Loucy (cell line): ENCODE measurements around the gene NTN5.
"Not testable (repeated sequence)": the region's sequence is repeated elsewhere in the genome, so short reads cannot be mapped to it uniquely, and the experiment has no call there.

Experiments
- H2AFZ ChIP-seq: fragments of 200-600 bp; sonication (generic); 2 replicates; pipeline ENCODE4 v1.6.0; 2016; ENCODE audit warnings: antibody characterized with exemption, mild to moderate bottlenecking, low read length, moderate library complexity
- H3F3A ChIP-seq: fragments of 200-600 bp; 2 replicates; pipeline ENCODE4 v1.6.0; 2016; ENCODE audit warnings: antibody characterized with exemption, low read depth, mild to moderate bottlenecking
- H3K27me3 ChIP-seq: fragments of 200-600 bp; sonication (generic); 2 replicates; pipeline ENCODE4 v1.6.1; 2014; ENCODE audit warnings: low read length, mild to moderate bottlenecking; ENCODE audit not compliant: insufficient read depth, poor library complexity, severe bottlenecking
- H3K36me3 ChIP-seq: fragments of 200-600 bp; sonication (generic); 2 replicates; pipeline ENCODE4 v1.6.1; 2016; ENCODE audit warnings: low read length; ENCODE audit not compliant: insufficient read depth
- H3K4me1 ChIP-seq: fragments of 200-600 bp; sonication (generic); 2 replicates; pipeline ENCODE4 v1.5.1; 2014; ENCODE audit warnings: low read length, mild to moderate bottlenecking; ENCODE audit not compliant: insufficient read depth, poor library complexity, severe bottlenecking
- H3K4me2 ChIP-seq: fragments of 200-600 bp; sonication (generic); 2 replicates; pipeline ENCODE4 v1.6.0; 2014; ENCODE audit warnings: antibody characterized with exemption, low read length, low read depth, mild to moderate bottlenecking; ENCODE audit not compliant: poor library complexity, severe bottlenecking
- H3K4me3 ChIP-seq: fragments of 200-600 bp; sonication (generic); 2 replicates; pipeline ENCODE4 v1.5.1; 2014; ENCODE audit warnings: low read length, mild to moderate bottlenecking, mixed read lengths; ENCODE audit not compliant: poor library complexity, severe bottlenecking
- H3K79me2 ChIP-seq: fragments of 200-600 bp; sonication (generic); 2 replicates; pipeline ENCODE4 v1.6.1; 2014; ENCODE audit warnings: low read length; ENCODE audit not compliant: insufficient read depth
- H3K9ac ChIP-seq: fragments of 200-600 bp; sonication (generic); 2 replicates; pipeline ENCODE4 v1.6.0; 2014; ENCODE audit warnings: mild to moderate bottlenecking, low read depth, low read length, moderate library complexity; ENCODE audit not compliant: poor library complexity, severe bottlenecking
- H3K9me2 ChIP-seq: fragments of 200-600 bp; sonication (generic); replicated peaks from 2 replicates; pipeline ENCODE4 v1.6.1; 2016; ENCODE audit warnings: low read depth, low read length, mixed read lengths
- H3K9me3 ChIP-seq: fragments of 200-600 bp; sonication (generic); 2 replicates; pipeline ENCODE4 v1.6.1; 2014; ENCODE audit warnings: mild to moderate bottlenecking, antibody characterized with exemption, low read length, low read depth; ENCODE audit not compliant: insufficient read depth
- H4K20me1 ChIP-seq: fragments of 200-600 bp; sonication (generic); 2 replicates; pipeline ENCODE4 v1.6.0; 2014; ENCODE audit warnings: antibody characterized with exemption, low read length, mild to moderate bottlenecking; ENCODE audit not compliant: insufficient read depth, poor library complexity, severe bottlenecking
- CTCF ChIP-seq: fragments of 200-600 bp; sonication (generic); conservative IDR thresholded peaks from 2 replicates; pipeline ENCODE4 v1.5.1; 2014; ENCODE audit warnings: mild to moderate bottlenecking, antibody characterized with exemption, low read length
- EZH2phosphoT487 ChIP-seq: fragments of 200-600 bp; IDR thresholded peaks from 2 replicates; pipeline ENCODE4 v1.6.1; 2018; ENCODE audit warnings: antibody characterized with exemption, mild to moderate bottlenecking, moderate library complexity, borderline replicate concordance

Gene NTN5

GRCh38 chr19:48659768-48660167 is 13.0 kb downstream of the NTN5 start:
- no peak overlapping the region for H3K9ac ChIP-seq
- H3K4me1 ChIP-seq: peaks cover 8% of the 10 kb centered on the region
- H3K36me3 ChIP-seq: no peaks in the 10 kb centered on the region
- no peaks in the 10 kb centered on the region for H3K9me2 ChIP-seq
- H4K20me1 ChIP-seq: no peaks in the 10 kb centered on the region
- H3K79me2 ChIP-seq: no peaks in the 10 kb centered on the region
- H3K27me3 ChIP-seq: no peaks in the 10 kb centered on the region
- H3K9me3 ChIP-seq: no peaks in the 10 kb centered on the region
- H3F3A ChIP-seq: no peaks in the 10 kb centered on the region
- H3K4me3 ChIP-seq: no peak overlapping the region
- TF ChIP-seq CTCF: no peak
- TF ChIP-seq EZH2phosphoT487: no peak
- no peak overlapping the region for H2AFZ ChIP-seq
- H3K4me2 ChIP-seq: no peak overlapping the region

DNA sequence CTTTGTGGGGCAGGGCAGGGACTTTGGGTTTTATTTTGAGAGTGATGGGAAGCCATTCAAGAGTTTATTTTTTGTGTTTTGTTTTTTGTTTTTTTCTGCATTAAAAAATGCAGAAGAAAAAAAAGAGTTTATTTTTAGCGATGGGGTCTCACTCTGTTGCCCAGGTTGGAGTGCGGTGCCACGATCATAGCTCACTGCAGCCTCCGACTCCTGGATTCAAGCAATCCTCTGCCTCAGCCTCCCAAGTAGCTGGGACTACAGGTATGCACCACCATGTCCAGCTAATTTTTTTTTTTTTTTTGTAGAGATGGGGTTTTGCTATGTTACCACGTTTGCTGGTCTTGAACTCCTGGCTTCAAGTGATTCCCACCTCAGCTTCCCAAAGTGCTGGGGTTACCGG is 14.3 kb downstream of the NTN5 start:
- Histone ChIP-seq H3K9ac (no peak overlapping the region), H4K20me1 (no peaks in the 10 kb centered on the region), H3K79me2 (no peaks in the 10 kb centered on the region), H3F3A (no peaks in the 10 kb centered on the region), H3K27me3 (no peaks in the 10 kb centered on the region), H3K36me3 (no peaks in the 10 kb centered on the region), H2AFZ (no peak overlapping the region), H3K9me3 (no peaks in the 10 kb centered on the region), H3K9me2 (no peaks in the 10 kb centered on the region), H3K4me3 (no peak overlapping the region), H3K4me2 (no peak overlapping the region), H3K4me1 (peaks cover 8% of the 10 kb centered on the region)
- no peak for TF ChIP-seq CTCF
- no peak for TF ChIP-seq EZH2phosphoT487

DNA sequence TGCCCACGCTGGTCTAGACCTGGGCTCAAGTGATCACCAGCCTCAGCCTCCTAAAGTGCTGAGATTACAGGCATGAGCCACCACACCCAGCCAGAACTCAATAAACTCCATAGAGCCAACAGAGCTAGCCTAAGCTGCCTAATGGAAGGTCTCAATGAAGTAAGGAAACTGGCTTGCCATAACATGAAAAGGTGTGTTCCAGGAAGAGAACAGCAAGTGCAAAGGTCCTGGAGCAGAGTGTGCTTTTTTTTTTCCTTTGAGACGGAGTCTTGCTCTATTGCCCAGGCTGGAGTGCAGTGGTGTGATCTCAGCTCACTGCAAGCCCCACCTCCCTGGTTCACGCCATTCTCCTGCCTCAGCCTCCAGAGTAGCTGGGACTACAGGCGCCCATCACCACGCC is 15.0 kb downstream of the NTN5 start:
- H3K27me3 ChIP-seq, H3K9me3 ChIP-seq, H3K4me2 ChIP-seq, H3K79me2 ChIP-seq, H3K36me3 ChIP-seq, H3K4me1 ChIP-seq, H3K9ac ChIP-seq, H3F3A ChIP-seq, H3K4me3 ChIP-seq, H2AFZ ChIP-seq, H3K9me2 ChIP-seq, H4K20me1 ChIP-seq: not testable (repeated sequence)

DNA sequence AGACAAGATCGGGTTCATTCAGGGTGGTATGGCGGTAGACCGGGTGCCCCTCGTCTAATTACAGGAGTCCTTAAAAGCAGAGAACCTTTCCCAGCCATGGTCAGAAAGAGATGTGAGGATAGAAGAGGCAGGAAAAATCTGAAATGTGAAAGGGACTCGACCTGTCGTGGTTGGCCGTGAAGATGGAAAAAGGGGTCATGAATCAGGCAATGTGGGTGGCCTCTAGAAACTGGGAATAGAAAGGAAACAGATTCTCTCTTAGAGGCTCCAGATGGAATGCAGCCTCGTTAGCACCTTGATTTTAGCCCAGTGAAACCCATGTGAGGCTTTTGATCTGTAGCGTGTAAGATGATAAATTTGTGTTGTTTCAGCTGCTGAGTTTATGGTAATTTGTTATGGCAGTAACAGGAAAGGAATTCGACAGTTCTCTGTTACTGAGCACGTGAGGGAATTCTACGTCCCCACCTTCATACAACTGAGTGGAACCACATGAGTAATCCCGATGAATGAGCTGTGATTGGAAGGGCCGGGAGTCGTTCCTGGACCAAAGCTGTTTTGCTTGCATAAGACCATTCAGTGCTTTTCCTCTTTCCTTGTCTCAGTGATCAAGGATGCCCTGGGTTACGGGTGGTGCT is 15.9 kb downstream of the NTN5 start:
- H3K27me3 ChIP-seq: no peaks in the 10 kb centered on the region
- peaks cover 8% of the 10 kb centered on the region for H3K4me1 ChIP-seq
- H4K20me1 ChIP-seq: no peaks in the 10 kb centered on the region
- H3K4me3 ChIP-seq: no peak overlapping the region
- TF ChIP-seq EZH2phosphoT487 (no peak), CTCF (no peak)
- no peak overlapping the region for H2AFZ ChIP-seq
- no peaks in the 10 kb centered on the region for H3K9me3 ChIP-seq
- no peaks in the 10 kb centered on the region for H3K79me2 ChIP-seq
- H3K9me2 ChIP-seq: no peaks in the 10 kb centered on the region
- no peaks in the 10 kb centered on the region for H3K36me3 ChIP-seq
- H3K9ac ChIP-seq: no peak overlapping the region
- no peak overlapping the region for H3K4me2 ChIP-seq
- no peaks in the 10 kb centered on the region for H3F3A ChIP-seq
